HepG2 (cell line): ENCODE measurements around the gene CLASP1.

Experiments
- CBX1 ChIP-seq: IDR thresholded peaks from one replicate; pipeline ENCODE4 v1.6.1; 2016; ENCODE audit warnings: antibody characterized with exemption, low read depth
- CEBPB ChIP-seq: IDR thresholded peaks from 2 replicates; pipeline ENCODE4 v1.6.1; 2011; ENCODE audit warnings: low read depth, low read length, improper control_type of control experiment, borderline replicate concordance
- CREB1 ChIP-seq, 2 experiments: fragments of 450-650 bp in 1 of 2; IDR thresholded peaks; 2 replicates each; pipeline ENCODE4 v1.6.1; 2016 to 2017; ENCODE audit warnings: control low read depth in 1 of 2, mild to moderate bottlenecking in 1 of 2, missing compliant biosample characterization in 1 of 2, missing genetic modification characterization in 1 of 2
- GABPA ChIP-seq, 2 experiments: IDR thresholded peaks; 2 replicates each; pipeline ENCODE4 v1.6.1; 2011 to 2016; ENCODE audit warnings: low read depth in 2 of 2, low read length in 1 of 2, missing biosample characterization in 1 of 2, missing genetic modification characterization in 1 of 2
- TF ChIP-seq, protein P1 (sequence below): sonication (generic); formaldehyde crosslinking; IDR thresholded peaks from 2 replicates; pipeline ENCODE4 v1.5.0; 2020; ENCODE audit warnings: mild to moderate bottlenecking, missing genetic modification reagents, moderate library complexity
- TF ChIP-seq, protein P2 (sequence below): sonication (generic); formaldehyde crosslinking; IDR thresholded peaks from 2 replicates; pipeline ENCODE4 v1.5.0; 2020; ENCODE audit warnings: missing genetic modification reagents

DNA sequence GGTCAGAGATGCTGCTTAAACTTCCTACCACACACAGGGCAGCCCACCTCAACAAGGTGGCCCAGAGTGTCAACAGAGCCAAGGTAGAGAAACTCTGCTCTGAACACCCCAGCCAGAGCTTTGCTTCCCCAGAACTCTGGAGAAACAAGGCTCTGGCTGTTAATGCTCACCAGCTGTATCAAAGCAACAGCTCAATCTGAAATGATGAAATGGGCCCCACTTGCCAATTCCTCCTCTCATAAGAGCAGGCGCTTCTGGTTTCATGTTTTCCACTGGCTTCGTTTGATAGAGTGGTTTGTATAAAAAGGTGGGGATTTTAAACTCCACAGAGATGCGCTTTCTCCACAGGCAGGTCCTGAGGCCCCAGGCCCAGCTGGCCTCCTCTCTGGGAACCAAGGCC is 303.4 kb downstream of the CLASP1 start:
- TF ChIP-seq, protein P1, sequence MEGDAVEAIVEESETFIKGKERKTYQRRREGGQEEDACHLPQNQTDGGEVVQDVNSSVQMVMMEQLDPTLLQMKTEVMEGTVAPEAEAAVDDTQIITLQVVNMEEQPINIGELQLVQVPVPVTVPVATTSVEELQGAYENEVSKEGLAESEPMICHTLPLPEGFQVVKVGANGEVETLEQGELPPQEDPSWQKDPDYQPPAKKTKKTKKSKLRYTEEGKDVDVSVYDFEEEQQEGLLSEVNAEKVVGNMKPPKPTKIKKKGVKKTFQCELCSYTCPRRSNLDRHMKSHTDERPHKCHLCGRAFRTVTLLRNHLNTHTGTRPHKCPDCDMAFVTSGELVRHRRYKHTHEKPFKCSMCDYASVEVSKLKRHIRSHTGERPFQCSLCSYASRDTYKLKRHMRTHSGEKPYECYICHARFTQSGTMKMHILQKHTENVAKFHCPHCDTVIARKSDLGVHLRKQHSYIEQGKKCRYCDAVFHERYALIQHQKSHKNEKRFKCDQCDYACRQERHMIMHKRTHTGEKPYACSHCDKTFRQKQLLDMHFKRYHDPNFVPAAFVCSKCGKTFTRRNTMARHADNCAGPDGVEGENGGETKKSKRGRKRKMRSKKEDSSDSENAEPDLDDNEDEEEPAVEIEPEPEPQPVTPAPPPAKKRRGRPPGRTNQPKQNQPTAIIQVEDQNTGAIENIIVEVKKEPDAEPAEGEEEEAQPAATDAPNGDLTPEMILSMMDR (CRISPR knock-in tag): no peak
- TF ChIP-seq, protein P2, sequence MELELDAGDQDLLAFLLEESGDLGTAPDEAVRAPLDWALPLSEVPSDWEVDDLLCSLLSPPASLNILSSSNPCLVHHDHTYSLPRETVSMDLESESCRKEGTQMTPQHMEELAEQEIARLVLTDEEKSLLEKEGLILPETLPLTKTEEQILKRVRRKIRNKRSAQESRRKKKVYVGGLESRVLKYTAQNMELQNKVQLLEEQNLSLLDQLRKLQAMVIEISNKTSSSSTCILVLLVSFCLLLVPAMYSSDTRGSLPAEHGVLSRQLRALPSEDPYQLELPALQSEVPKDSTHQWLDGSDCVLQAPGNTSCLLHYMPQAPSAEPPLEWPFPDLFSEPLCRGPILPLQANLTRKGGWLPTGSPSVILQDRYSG (CRISPR knock-in tag): no peak
- TF ChIP-seq CBX1: no peak
- no peak for TF ChIP-seq CREB1 (IDR thresholded peaks at IDR 0.05)
- TF ChIP-seq CREB1 (CRISPR knock-in tag; IDR thresholded peaks at IDR 0.05): no peak
- no peak for TF ChIP-seq GABPA (IDR thresholded peaks at IDR 0.05; ENCODE audit: low read depth, low read length)
- TF ChIP-seq GABPA (CRISPR knock-in tag; IDR thresholded peaks at IDR 0.05; ENCODE audit: low read depth): no peak
- TF ChIP-seq CEBPB: no peak
